ENCODE measurements around the gene LMAN2.

DNA sequence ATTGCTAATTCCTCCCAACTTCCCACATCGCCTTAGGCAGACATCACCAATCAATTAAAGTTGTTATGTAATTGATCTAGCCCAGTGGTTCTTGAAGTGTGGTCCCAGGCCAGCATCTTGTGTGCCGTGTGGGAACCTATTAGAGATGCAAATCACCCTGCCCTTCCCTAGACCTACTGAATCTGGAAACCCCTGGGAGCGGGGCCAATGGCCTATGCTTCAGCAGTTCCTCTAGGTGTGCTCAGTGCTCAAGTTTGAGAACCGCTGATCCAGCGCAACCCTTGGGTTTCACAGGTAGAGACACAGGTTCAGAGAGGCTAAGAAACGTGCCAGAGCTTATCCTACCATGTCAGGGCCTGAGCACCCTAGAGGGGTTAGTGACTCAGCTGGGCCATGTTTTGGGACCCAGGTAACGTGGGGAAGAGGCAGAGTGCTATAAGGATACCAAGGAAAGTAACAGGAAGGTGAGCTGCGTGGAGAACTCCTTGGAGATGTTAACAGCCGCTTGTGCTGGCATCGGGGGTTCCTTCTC, 37.1 kb upstream of the LMAN2 start:
- TF ChIP-seq, protein P1, sequence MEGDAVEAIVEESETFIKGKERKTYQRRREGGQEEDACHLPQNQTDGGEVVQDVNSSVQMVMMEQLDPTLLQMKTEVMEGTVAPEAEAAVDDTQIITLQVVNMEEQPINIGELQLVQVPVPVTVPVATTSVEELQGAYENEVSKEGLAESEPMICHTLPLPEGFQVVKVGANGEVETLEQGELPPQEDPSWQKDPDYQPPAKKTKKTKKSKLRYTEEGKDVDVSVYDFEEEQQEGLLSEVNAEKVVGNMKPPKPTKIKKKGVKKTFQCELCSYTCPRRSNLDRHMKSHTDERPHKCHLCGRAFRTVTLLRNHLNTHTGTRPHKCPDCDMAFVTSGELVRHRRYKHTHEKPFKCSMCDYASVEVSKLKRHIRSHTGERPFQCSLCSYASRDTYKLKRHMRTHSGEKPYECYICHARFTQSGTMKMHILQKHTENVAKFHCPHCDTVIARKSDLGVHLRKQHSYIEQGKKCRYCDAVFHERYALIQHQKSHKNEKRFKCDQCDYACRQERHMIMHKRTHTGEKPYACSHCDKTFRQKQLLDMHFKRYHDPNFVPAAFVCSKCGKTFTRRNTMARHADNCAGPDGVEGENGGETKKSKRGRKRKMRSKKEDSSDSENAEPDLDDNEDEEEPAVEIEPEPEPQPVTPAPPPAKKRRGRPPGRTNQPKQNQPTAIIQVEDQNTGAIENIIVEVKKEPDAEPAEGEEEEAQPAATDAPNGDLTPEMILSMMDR (IDR thresholded peaks at IDR 0.05 in 8 of 11, conservative IDR thresholded peaks at IDR 0.05 in 3 of 11), result no peak
- no peak for TF ChIP-seq POLR2A (IDR thresholded peaks at IDR 0.05)
